K562 (cell line): ENCODE measurements around the gene PRKAG2.

Source experiments
- ATF2 ChIP-seq: sonication (generic); formaldehyde crosslinking; IDR thresholded peaks from 2 replicates; pipeline ENCODE4 v1.8.1; 2022; ENCODE audit warnings: missing genetic modification reagents
- BRF1 ChIP-seq: IDR thresholded peaks from 3 replicates; pipeline ENCODE4 v1.6.1; 2011; ENCODE audit warnings: borderline replicate concordance, mild to moderate bottlenecking; ENCODE audit not compliant: insufficient read length; ENCODE audit errors: extremely low read depth
- CTCF ChIP-seq, 3 experiments: IDR thresholded peaks in 2 of 3; conservative IDR thresholded peaks in 1 of 3; 2 replicates each; pipeline ENCODE4 v1.5.1; 2011 to 2012; ENCODE audit warnings: low read length in 3 of 3, mild to moderate bottlenecking in 3 of 3, control low read depth in 2 of 3, improper control_type of control experiment in 1 of 3, inconsistent platforms in 1 of 3, low read depth in 1 of 3, mixed read lengths in 1 of 3, moderate library complexity in 1 of 3; ENCODE audit not compliant: insufficient read depth in 2 of 3
- EP300 ChIP-seq: IDR thresholded peaks from 2 replicates; pipeline ENCODE4 v1.6.1; 2012; ENCODE audit warnings: low read length, improper control_type of control experiment
- GMEB1 ChIP-seq: fragments of 250-450 bp; sonication (Bioruptor Pico); IDR thresholded peaks from 2 replicates; pipeline ENCODE4 v1.4.0; 2020; ENCODE audit warnings: mild to moderate bottlenecking
- TOE1 ChIP-seq, 2 experiments: fragments of 450-650 bp in 1 of 2; sonication (generic) in 1 of 2; formaldehyde crosslinking in 1 of 2; IDR thresholded peaks; 2 replicates each; pipeline versions ENCODE4 v1.7.1 to v1.8.0; 2016 to 2022; ENCODE audit warnings: borderline replicate concordance in 2 of 2, mild to moderate bottlenecking in 2 of 2, antibody characterized with exemption in 1 of 2, inconsistent platforms in 1 of 2, low read depth in 1 of 2, missing genetic modification reagents in 1 of 2, moderate library complexity in 1 of 2
- ZNF561 ChIP-seq: fragments of 450-650 bp; formaldehyde crosslinking; conservative IDR thresholded peaks from 2 replicates; pipeline ENCODE4 v1.4.0; 2020; ENCODE audit warnings: mild to moderate bottlenecking, moderate library complexity

- TF ChIP-seq EP300 (no peak), GMEB1 (no peak), ATF2 (no peak), CTCF (IDR thresholded peaks at IDR 0.05 in 2 of 3, conservative IDR thresholded peaks at IDR 0.05 in 1 of 3; ENCODE audit: insufficient read depth in 2 of 3, low read depth in 1 of 3, low read length in 3 of 3) (no peak), TOE1 (IDR thresholded peaks at IDR 0.05; ENCODE audit: borderline replicate concordance) (no peak), TOE1 (CRISPR knock-in tag; IDR thresholded peaks at IDR 0.05; ENCODE audit: borderline replicate concordance, low read depth) (no peak), ZNF561 (no peak), BRF1 (no peak)
These were observed 261.1 kb downstream of the PRKAG2 start for GRCh38 chr7:151615784-151616183.
